ENCODE measurements around the gene CFAP210.

- TF ChIP-seq, protein P1, sequence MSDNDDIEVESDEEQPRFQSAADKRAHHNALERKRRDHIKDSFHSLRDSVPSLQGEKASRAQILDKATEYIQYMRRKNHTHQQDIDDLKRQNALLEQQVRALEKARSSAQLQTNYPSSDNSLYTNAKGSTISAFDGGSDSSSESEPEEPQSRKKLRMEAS (IDR thresholded peaks at IDR 0.05): no peak
- no peak for TF ChIP-seq POLR2A (IDR thresholded peaks at IDR 0.05; ENCODE audit: borderline replicate concordance, extremely low read depth, insufficient read depth, insufficient read length)
- no peak for TF ChIP-seq REST (IDR thresholded peaks at IDR 0.05; ENCODE audit: low read depth)
- TF ChIP-seq, protein P2, sequence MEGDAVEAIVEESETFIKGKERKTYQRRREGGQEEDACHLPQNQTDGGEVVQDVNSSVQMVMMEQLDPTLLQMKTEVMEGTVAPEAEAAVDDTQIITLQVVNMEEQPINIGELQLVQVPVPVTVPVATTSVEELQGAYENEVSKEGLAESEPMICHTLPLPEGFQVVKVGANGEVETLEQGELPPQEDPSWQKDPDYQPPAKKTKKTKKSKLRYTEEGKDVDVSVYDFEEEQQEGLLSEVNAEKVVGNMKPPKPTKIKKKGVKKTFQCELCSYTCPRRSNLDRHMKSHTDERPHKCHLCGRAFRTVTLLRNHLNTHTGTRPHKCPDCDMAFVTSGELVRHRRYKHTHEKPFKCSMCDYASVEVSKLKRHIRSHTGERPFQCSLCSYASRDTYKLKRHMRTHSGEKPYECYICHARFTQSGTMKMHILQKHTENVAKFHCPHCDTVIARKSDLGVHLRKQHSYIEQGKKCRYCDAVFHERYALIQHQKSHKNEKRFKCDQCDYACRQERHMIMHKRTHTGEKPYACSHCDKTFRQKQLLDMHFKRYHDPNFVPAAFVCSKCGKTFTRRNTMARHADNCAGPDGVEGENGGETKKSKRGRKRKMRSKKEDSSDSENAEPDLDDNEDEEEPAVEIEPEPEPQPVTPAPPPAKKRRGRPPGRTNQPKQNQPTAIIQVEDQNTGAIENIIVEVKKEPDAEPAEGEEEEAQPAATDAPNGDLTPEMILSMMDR (IDR thresholded peaks at IDR 0.05 in 2 of 3, conservative IDR thresholded peaks at IDR 0.05 in 1 of 3; ENCODE audit: borderline replicate concordance in 1 of 3, insufficient read depth in 1 of 3, low read depth in 2 of 3, low read length in 2 of 3): no peak
- TF ChIP-seq JUND (IDR thresholded peaks at IDR 0.05): no peak
- no peak for TF ChIP-seq EZH2 (IDR thresholded peaks at IDR 0.05)
These were observed 54.1 kb downstream of the CFAP210 start for GRCh38 chr2:169640104-169640503.

Data from HCT116 (cell line).